Astrocyte (in vitro differentiated cells and primary cell): Measurements from ENCODE around the gene RMRP.

Experiments used
- CTCF ChIP-seq: IDR thresholded peaks from 2 replicates; pipeline ENCODE4 v1.5.1; 2011; ENCODE audit warnings: low read depth, mild to moderate bottlenecking, inconsistent platforms, low read length, moderate library complexity; ENCODE audit not compliant: insufficient read depth
- EZH2 ChIP-seq: IDR thresholded peaks from 2 replicates; pipeline ENCODE4 v1.6.1; 2012; ENCODE audit warnings: mild to moderate bottlenecking, low read length, inconsistent platforms; ENCODE audit not compliant: insufficient read depth

DNA sequence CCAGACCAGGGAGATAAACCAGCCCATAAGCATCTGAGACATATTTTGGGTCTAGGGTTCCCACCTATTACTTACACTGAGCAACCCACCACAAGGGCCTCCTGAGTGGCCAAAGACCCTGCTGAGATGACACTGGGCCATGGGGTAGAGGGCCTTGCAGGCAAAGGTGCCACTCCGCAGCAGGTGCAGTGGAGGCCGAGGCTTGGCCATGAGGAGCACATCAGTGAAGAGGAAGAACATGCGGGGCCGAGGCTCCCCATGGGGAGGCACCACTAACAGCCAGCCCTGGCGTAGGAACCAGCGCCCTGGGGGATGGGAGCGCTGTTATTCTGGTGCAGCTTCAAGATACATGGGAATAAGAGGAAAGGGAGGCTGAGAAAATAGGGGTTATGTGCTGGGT, 4.6 kb upstream of the RMRP start:
- TF ChIP-seq CTCF (no peak), EZH2 (no peak)
